ENCODE measurements around the gene TGFBR2. TPM values are rescaled to one million over a fixed set of nuclear protein-coding genes. Genes with fewer than 3 reads are reported as not detected.

TGFBR2 gene
- total and polyA plus RNA-seq, 10 of the 15 experiments (the other 5 are each of a cell fraction or from before 2014, with no cell fraction given): 0.02 to 0.98 (median 0.18) TPM; not detected in 1

- no peak for TF ChIP-seq CUX1 (IDR thresholded peaks at IDR 0.05; ENCODE audit: insufficient replicate concordance, low read depth, low read length)
- in situ Hi-C loops (cut with MboI) (no loop called here), intact Hi-C loops (cut with micrococcal nuclease; ENCODE audit: unreplicated experiment) (no loop called here)
- Histone ChIP-seq H4K20me1 (ENCODE audit: control insufficient read depth, insufficient read depth) (no peaks in the 10 kb centered on the region), H3K27ac (ENCODE audit: control insufficient read depth, insufficient read depth) (no peak overlapping the region), H3K9me3 (replicated peaks; ENCODE audit: control insufficient read depth, insufficient read depth, low read length) (no peaks in the 10 kb centered on the region), H2AFZ (ENCODE audit: control insufficient read depth, low read depth, low read length) (no peak overlapping the region), H3K4me3 (no peak overlapping the region), H3K27me3 (replicated peaks in 1 of 2; ENCODE audit: control insufficient read depth in 2 of 2, insufficient read depth in 2 of 2, low read length in 1 of 2) (no peaks in the 10 kb centered on the region; a peak in 1 of 4 replicates), H3K79me2 (ENCODE audit: control insufficient read depth, insufficient read depth, low read length) (no peaks in the 10 kb centered on the region), H3K36me3 (ENCODE audit: control insufficient read depth in 2 of 2, insufficient read depth in 2 of 2, low read length in 1 of 2) (no peaks in the 10 kb centered on the region), H3K4me2 (ENCODE audit: control insufficient read depth, insufficient read depth) (no peak overlapping the region), H3K9ac (ENCODE audit: control insufficient read depth, insufficient read depth, low read length) (no peak overlapping the region), H3K4me1 (ENCODE audit: control insufficient read depth, insufficient read depth, low read length) (no peaks in the 10 kb centered on the region)
- FAIRE-seq (no peak), ATAC-seq (no peak), DNase-seq (ENCODE audit: low read depth, low spot score) (no peak)
- POLR2A ChIA-PET: no interaction called here
- BruUV-seq (replicated peaks): no TSS peak
- RAD21 ChIA-PET (ENCODE audit: unreplicated experiment): no interaction called here
- SMC1A ChIA-PET (ENCODE audit: uncharacterized antibody, unreplicated experiment): no interaction called here
- WGBS (ENCODE audit: insufficient coverage, insufficient replicate concordance, low lambda C conversion rate, missing lambda C conversion rate): 13% methylated on average over 3 of the region's 3 CpGs
- CTCF ChIA-PET: no interaction called here
Observed at GRCh38 chr3:30683769-30684168, 77.4 kb downstream of the TGFBR2 start.

DNA sequence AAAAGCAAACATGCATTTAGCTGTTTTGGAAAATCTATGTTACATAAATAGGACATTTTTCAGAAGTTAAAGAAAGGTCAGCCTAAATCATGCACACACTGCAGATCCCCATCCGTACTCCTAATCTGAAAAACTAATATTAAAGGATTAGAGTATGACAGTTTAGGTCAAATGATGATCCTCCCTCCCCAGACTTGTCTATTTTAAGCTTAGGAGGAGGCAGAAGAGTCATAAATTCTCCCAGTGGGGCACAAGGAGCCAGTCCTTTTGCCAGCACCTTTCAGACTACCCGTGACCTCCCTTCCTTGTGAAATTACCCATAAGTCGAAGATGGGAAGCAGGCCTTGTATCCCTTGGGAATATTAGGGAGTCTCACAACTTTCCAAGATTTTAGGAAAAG lies 78.0 kb downstream of the TGFBR2 start:
- DNase-seq (ENCODE audit: low read depth, low spot score) (no peak), FAIRE-seq (no peak), ATAC-seq (no peak)
- Histone ChIP-seq H4K20me1 (ENCODE audit: control insufficient read depth, insufficient read depth) (no peaks in the 10 kb centered on the region), H3K9me3 (replicated peaks; ENCODE audit: control insufficient read depth, insufficient read depth, low read length) (no peaks in the 10 kb centered on the region), H3K79me2 (ENCODE audit: control insufficient read depth, insufficient read depth, low read length) (no peaks in the 10 kb centered on the region), H3K9ac (ENCODE audit: control insufficient read depth, insufficient read depth, low read length) (no peak overlapping the region), H3K4me2 (ENCODE audit: control insufficient read depth, insufficient read depth) (no peak overlapping the region), H3K36me3 (ENCODE audit: control insufficient read depth in 2 of 2, insufficient read depth in 2 of 2, low read length in 1 of 2) (no peaks in the 10 kb centered on the region), H3K27me3 (replicated peaks in 1 of 2; ENCODE audit: control insufficient read depth in 2 of 2, insufficient read depth in 2 of 2, low read length in 1 of 2) (no peaks in the 10 kb centered on the region; a peak in 1 of 4 replicates), H2AFZ (ENCODE audit: control insufficient read depth, low read depth, low read length) (no peak overlapping the region), H3K4me3 (no peak overlapping the region), H3K4me1 (ENCODE audit: control insufficient read depth, insufficient read depth, low read length) (no peaks in the 10 kb centered on the region), H3K27ac (ENCODE audit: control insufficient read depth, insufficient read depth) (no peak overlapping the region)
- ChIA-PET CTCF (no interaction called here), SMC1A (ENCODE audit: uncharacterized antibody, unreplicated experiment) (interaction anchor here (0.7 kb wide), 1 partner anchor 329 kb away, joined by 3 read pairs; no protein-coding TSS in a partner anchor), POLR2A (no interaction called here), RAD21 (ENCODE audit: unreplicated experiment) (no interaction called here)
- intact Hi-C loops (cut with micrococcal nuclease; ENCODE audit: unreplicated experiment): no loop called here
- in situ Hi-C loops (cut with MboI): no loop called here
- 15% methylated on average over 3 of the region's 3 CpGs for WGBS (ENCODE audit: insufficient coverage, insufficient replicate concordance, low lambda C conversion rate, missing lambda C conversion rate)
- BruUV-seq (replicated peaks): no TSS peak
- TF ChIP-seq MYB (IDR thresholded peaks at IDR 0.05; ENCODE audit: borderline replicate concordance, low read depth, low read length) (no peak), NR2F1 (conservative IDR thresholded peaks at IDR 0.05) (no peak), BCL11A (IDR thresholded peaks at IDR 0.05; ENCODE audit: low read depth, low read length) (no peak), EGR1 (IDR thresholded peaks at IDR 0.05; ENCODE audit: borderline replicate concordance in 1 of 2, low read depth in 2 of 2, low read length in 2 of 2) (no peak), ZSCAN29 (IDR thresholded peaks at IDR 0.05) (no peak)
- TF ChIP-seq, protein P1, sequence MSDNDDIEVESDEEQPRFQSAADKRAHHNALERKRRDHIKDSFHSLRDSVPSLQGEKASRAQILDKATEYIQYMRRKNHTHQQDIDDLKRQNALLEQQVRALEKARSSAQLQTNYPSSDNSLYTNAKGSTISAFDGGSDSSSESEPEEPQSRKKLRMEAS (IDR thresholded peaks at IDR 0.05; ENCODE audit: low read depth, low read length): no peak
